Endothelial cell of umbilical vein (primary cell): ENCODE measurements around the gene TEX19. TPM values are rescaled to one million over a fixed set of nuclear protein-coding genes. Genes with fewer than 3 reads are reported as not detected.

Source experiments
- BruUV-seq: library from RNA; stranded (reverse); fragments of 400-500 nt; replicated peaks from 2 replicates; lab custom pipeline; 2021; lab: Mats Ljungman, UMichigan
- CTCF ChIA-PET: fragments of 300-600, 350-600 bp; sonication (Branson Sonifier 250); formaldehyde crosslinking; loops from one replicate; lab custom pipeline; 2021; ENCODE audit warnings: antibody characterized with exemption, inconsistent platforms; lab: Charles Lee
- POLR2A ChIA-PET: fragments of 300-600, 350-600 bp; sonication (Branson Sonifier 250); formaldehyde crosslinking; loops from one replicate; lab custom pipeline; 2021; ENCODE audit warnings: antibody characterized with exemption, inconsistent platforms; lab: Charles Lee
- DNase-seq: peaks from one replicate; pipeline ENCODE4 v3.0.0-alpha.2; 2011; ENCODE audit warnings: low read depth, low spot score
- FAIRE-seq: peaks from 2 replicates; lab custom pipeline; 2011; peaks lifted over from hg19 to GRCh38; lab: Jason Lieb, UNC
- H2AFZ ChIP-seq: 2 replicates; pipeline ENCODE4 v1.6.0; 2012; ENCODE audit warnings: low read depth, low read length, control low read depth, inconsistent platforms
- H3K27ac ChIP-seq: 2 replicates; pipeline ENCODE4 v1.5.1; 2011; ENCODE audit warnings: low read depth, mild to moderate bottlenecking, control low read depth, low read length, moderate library complexity; ENCODE audit not compliant: insufficient read depth
- H3K27me3 ChIP-seq, 2 experiments: 2 replicates each; pipeline versions ENCODE4 v1.6.0 to v1.6.1; 2011; ENCODE audit warnings: low read length in 2 of 2, mixed read lengths in 1 of 2; ENCODE audit not compliant: control insufficient read depth in 2 of 2, insufficient read depth in 2 of 2
- H3K36me3 ChIP-seq, 2 experiments: 2 replicates in 1 of 2; 3 replicates in 1 of 2; pipeline ENCODE4 v1.5.1; 2011; ENCODE audit warnings: low read length in 2 of 2, mild to moderate bottlenecking in 1 of 2, moderate library complexity in 1 of 2; ENCODE audit not compliant: control insufficient read depth in 2 of 2, insufficient read depth in 2 of 2; ENCODE audit errors: extremely low read depth in 1 of 2
- H3K4me1 ChIP-seq: 3 replicates; pipeline ENCODE4 v1.5.1; 2011; ENCODE audit warnings: mild to moderate bottlenecking, low read length; ENCODE audit not compliant: control insufficient read depth, insufficient read depth; ENCODE audit errors: extremely low read depth
- H3K4me2 ChIP-seq: 2 replicates; pipeline ENCODE4 v1.6.1; 2011; ENCODE audit warnings: low read length, control low read depth, mixed read lengths; ENCODE audit not compliant: insufficient read depth
- H3K4me3 ChIP-seq, 3 experiments: fragments of 200-600 bp in 1 of 3; sonication (generic), shearing (Covaris generic) in 1 of 3; replicated peaks in 1 of 3; 2 replicates each; pipeline ENCODE4 v1.5.1; 2011 to 2016; ENCODE audit warnings: control low read depth in 3 of 3, low read length in 3 of 3, mild to moderate bottlenecking in 2 of 3, inconsistent platforms in 1 of 3, low read depth in 1 of 3, moderate library complexity in 1 of 3; ENCODE audit not compliant: insufficient read depth in 1 of 3
- H3K79me2 ChIP-seq: 2 replicates; pipeline ENCODE4 v1.6.0; 2012; ENCODE audit warnings: low read length, inconsistent platforms; ENCODE audit not compliant: control insufficient read depth, insufficient read depth
- H3K9ac ChIP-seq: replicated peaks from 2 replicates; pipeline ENCODE3; 2011; ENCODE audit warnings: low read length, control low read depth; ENCODE audit not compliant: insufficient read depth; ENCODE audit errors: extremely low read depth
- H3K9me1 ChIP-seq: replicated peaks from 3 replicates; pipeline ENCODE4 v1.6.0; 2011; ENCODE audit warnings: mild to moderate bottlenecking, low read length; ENCODE audit not compliant: control insufficient read depth, insufficient read depth; ENCODE audit errors: extremely low read depth
- H3K9me3 ChIP-seq: replicated peaks from 2 replicates; pipeline ENCODE4 v1.5.1; 2012; ENCODE audit warnings: low read length, inconsistent platforms; ENCODE audit not compliant: control insufficient read depth, insufficient read depth
- H4K20me1 ChIP-seq: replicated peaks from 2 replicates; pipeline ENCODE3; 2011; ENCODE audit warnings: mild to moderate bottlenecking, low read length; ENCODE audit not compliant: control insufficient read depth, insufficient read depth; ENCODE audit errors: extremely low read depth
- EZH2 ChIP-seq: IDR thresholded peaks from 2 replicates; pipeline ENCODE4 v1.6.1; 2012; ENCODE audit warnings: borderline replicate concordance, low read depth, mild to moderate bottlenecking, moderate library complexity, low read length, inconsistent platforms; ENCODE audit not compliant: severe bottlenecking
- FOS ChIP-seq: IDR thresholded peaks from 2 replicates; pipeline ENCODE4 v1.6.1; 2011; ENCODE audit warnings: mild to moderate bottlenecking, low read length, moderate library complexity, borderline replicate concordance; ENCODE audit not compliant: insufficient read depth
- GATA2 ChIP-seq: IDR thresholded peaks from 2 replicates; pipeline ENCODE4 v1.7.0; 2011; ENCODE audit warnings: low read depth, mild to moderate bottlenecking, moderate library complexity, mixed read lengths, low read length; ENCODE audit not compliant: insufficient read length, insufficient read depth
- JUN ChIP-seq: IDR thresholded peaks from 2 replicates; pipeline ENCODE4 v1.6.1; 2011; ENCODE audit warnings: borderline replicate concordance, low read depth; ENCODE audit not compliant: insufficient read length, insufficient read depth
- MYC ChIP-seq: IDR thresholded peaks from one replicate; pipeline ENCODE4 v1.6.1; 2011; ENCODE audit warnings: mild to moderate bottlenecking, low read depth, low read length
- POLR2A ChIP-seq: IDR thresholded peaks from 2 replicates; pipeline ENCODE4 v1.6.1; 2012; ENCODE audit warnings: low read depth, mild to moderate bottlenecking, control low read depth, low read length
- POLR2AphosphoS5 ChIP-seq: IDR thresholded peaks from 2 replicates; pipeline ENCODE4 v1.6.1; 2012; ENCODE audit warnings: low read depth, mild to moderate bottlenecking, control low read depth, low read length, moderate library complexity; ENCODE audit not compliant: insufficient read depth
- dilution Hi-C: fragments of 300-500 bp; cut with MboI; formaldehyde crosslinking; loops from one replicate; pipeline ENCODE4 v1.15.0; 2019; ENCODE audit warnings: low sequenced_read_pairs; ENCODE audit not compliant: extremely low pct_ligation_motif_present
- intact Hi-C: fragments of 100-400 bp; cut with micrococcal nuclease; formaldehyde crosslinking; loops from one replicate; pipeline ENCODE4 v1.10.0; 2022
- polyA plus RNA-seq, 4 experiments: library from polyadenylated mRNA; depleted of rRNA in 3 of 4; stranded (reverse) in 3 of 4; unstranded in 1 of 4; fragments of >200 nt; gene quantifications; 2 replicates each; pipeline versions ENCODE4 v1.2.1 to v1.2.3, GENCODE V29; 2011 to 2012; ENCODE audit warnings: missing spikeins in 1 of 4
- total RNA-seq: library from RNA; stranded (reverse); gene quantifications from 2 replicates; pipeline ENCODE4 v1.2.3, GENCODE V29; 2021
- TF ChIP-seq, protein P1 (sequence below): IDR thresholded peaks from 2 replicates; pipeline ENCODE4 v1.6.1; 2011; ENCODE audit not compliant: insufficient read depth, insufficient read length
- TF ChIP-seq, protein P2 (sequence below), 2 donors: IDR thresholded peaks; 1 replicate in 1 of 2; 2 replicates in 1 of 2; pipeline ENCODE4 v1.5.1; 2011; ENCODE audit warnings: low read length in 2 of 2, mild to moderate bottlenecking in 2 of 2, moderate library complexity in 2 of 2, control low read depth in 1 of 2, inconsistent platforms in 1 of 2, low read depth in 1 of 2; ENCODE audit not compliant: insufficient read depth in 1 of 2; ENCODE audit errors: extremely low read depth in 1 of 2

Gene TEX19
- total and polyA plus RNA-seq, 2 donors (not counting 3 experiments of a cell fraction or from before 2014, with no cell fraction given) = 0.06 TPM; not detected in 1

DNA sequence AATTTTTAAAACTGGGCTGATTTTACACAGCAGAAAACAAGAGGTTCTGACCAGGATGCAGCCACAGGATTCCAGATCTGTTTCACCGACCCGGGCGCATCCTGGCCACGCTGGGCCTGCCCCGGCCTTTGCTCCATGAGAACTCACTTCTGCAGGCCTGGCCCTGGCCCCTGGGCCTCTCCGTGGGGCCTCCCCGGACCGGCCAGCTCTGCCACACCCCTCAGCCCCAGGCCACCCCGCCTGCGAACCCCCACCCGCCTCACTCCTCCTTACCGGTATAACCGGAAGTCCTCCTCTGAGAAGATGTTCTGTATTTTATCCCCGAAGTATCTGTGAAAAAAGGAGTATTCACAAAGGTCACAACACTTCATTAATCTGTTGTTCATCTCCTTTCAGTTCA lies 46.0 kb downstream of the TEX19 start:
- CTCF ChIA-PET = interaction anchor here (0.7 kb wide), 1 partner anchor 364 kb away, joined by 3 read pairs; no protein-coding TSS in a partner anchor
- H3K36me3 ChIP-seq = no peaks in the 10 kb centered on the region
- POLR2A ChIA-PET = no interaction called here

More for the DNA sequence above, 46.0 kb downstream of the TEX19 start:
- TF ChIP-seq POLR2A (no peak), FOS (no peak), EZH2 (no peak), POLR2AphosphoS5 (no peak), GATA2 (no peak), JUN (no peak), MYC (no peak)
- TF ChIP-seq, protein P1, sequence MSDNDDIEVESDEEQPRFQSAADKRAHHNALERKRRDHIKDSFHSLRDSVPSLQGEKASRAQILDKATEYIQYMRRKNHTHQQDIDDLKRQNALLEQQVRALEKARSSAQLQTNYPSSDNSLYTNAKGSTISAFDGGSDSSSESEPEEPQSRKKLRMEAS = no peak
- TF ChIP-seq, protein P2, sequence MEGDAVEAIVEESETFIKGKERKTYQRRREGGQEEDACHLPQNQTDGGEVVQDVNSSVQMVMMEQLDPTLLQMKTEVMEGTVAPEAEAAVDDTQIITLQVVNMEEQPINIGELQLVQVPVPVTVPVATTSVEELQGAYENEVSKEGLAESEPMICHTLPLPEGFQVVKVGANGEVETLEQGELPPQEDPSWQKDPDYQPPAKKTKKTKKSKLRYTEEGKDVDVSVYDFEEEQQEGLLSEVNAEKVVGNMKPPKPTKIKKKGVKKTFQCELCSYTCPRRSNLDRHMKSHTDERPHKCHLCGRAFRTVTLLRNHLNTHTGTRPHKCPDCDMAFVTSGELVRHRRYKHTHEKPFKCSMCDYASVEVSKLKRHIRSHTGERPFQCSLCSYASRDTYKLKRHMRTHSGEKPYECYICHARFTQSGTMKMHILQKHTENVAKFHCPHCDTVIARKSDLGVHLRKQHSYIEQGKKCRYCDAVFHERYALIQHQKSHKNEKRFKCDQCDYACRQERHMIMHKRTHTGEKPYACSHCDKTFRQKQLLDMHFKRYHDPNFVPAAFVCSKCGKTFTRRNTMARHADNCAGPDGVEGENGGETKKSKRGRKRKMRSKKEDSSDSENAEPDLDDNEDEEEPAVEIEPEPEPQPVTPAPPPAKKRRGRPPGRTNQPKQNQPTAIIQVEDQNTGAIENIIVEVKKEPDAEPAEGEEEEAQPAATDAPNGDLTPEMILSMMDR (IDR thresholded peaks at IDR 0.05; ENCODE audit: extremely low read depth in 1 of 2, insufficient read depth in 1 of 2, low read depth in 1 of 2, low read length in 2 of 2) = no peak
- H3K79me2 ChIP-seq = no peaks in the 10 kb centered on the region
- H3K4me3 ChIP-seq = no peak overlapping the region
- dilution Hi-C loops = no loop called here
- FAIRE-seq (no peak), DNase-seq (no peak)
- H3K4me1 ChIP-seq = no peaks in the 10 kb centered on the region
- H2AFZ ChIP-seq = no peak overlapping the region
- BruUV-seq = no TSS peak
- no peaks in the 10 kb centered on the region for H3K27me3 ChIP-seq
- H3K9me3 ChIP-seq = no peaks in the 10 kb centered on the region
- no peak overlapping the region for H3K27ac ChIP-seq
- intact Hi-C loops = no loop called here
- H3K9ac ChIP-seq = no peak overlapping the region
- H3K9me1 ChIP-seq = no peaks in the 10 kb centered on the region
- H4K20me1 ChIP-seq = no peaks in the 10 kb centered on the region
- H3K4me2 ChIP-seq = no peak overlapping the region
